Smooth muscle cell (in vitro differentiated cells): ENCODE results near the gene SLC8A2. TPM values are rescaled to one million over a fixed set of nuclear protein-coding genes. Genes with fewer than 3 reads are reported as not detected.
"Not testable (repeated sequence)": the region's sequence is repeated elsewhere in the genome, so short reads cannot be mapped to it uniquely, and the experiment has no call there.

Source experiments
- DNase-seq: peaks from one replicate; lab custom pipeline; 2025; ENCODE audit not compliant: unreplicated experiment; lab: John Stamatoyannopoulos, UW
- H2AFZ ChIP-seq: fragments of 200-600 bp; sonication (generic); 2 replicates; pipeline ENCODE4 v1.6.0; 2016; ENCODE audit warnings: antibody characterized with exemption, low read depth, mild to moderate bottlenecking
- H3F3A ChIP-seq: fragments of 200-600 bp; sonication (generic); 2 replicates; pipeline ENCODE4 v1.6.0; 2017; ENCODE audit warnings: antibody characterized with exemption, low read depth
- H3K27ac ChIP-seq: fragments of 200-600 bp; sonication (generic); 2 replicates; pipeline ENCODE4 v1.5.1; 2016; ENCODE audit warnings: low read depth, mild to moderate bottlenecking
- H3K27me3 ChIP-seq: fragments of 200-600 bp; sonication (generic); 2 replicates; pipeline ENCODE4 v1.6.1; 2016; ENCODE audit warnings: low read depth, mild to moderate bottlenecking
- H3K36me3 ChIP-seq: fragments of 200-600 bp; sonication (generic); 2 replicates; pipeline ENCODE4 v1.5.1; 2016; ENCODE audit warnings: low read depth
- H3K4me1 ChIP-seq: fragments of 200-600 bp; sonication (generic); 2 replicates; pipeline ENCODE4 v1.5.1; 2016; ENCODE audit warnings: low read depth
- H3K4me2 ChIP-seq: fragments of 200-600 bp; sonication (generic); 2 replicates; pipeline ENCODE4 v1.6.0; 2016; ENCODE audit warnings: mild to moderate bottlenecking
- H3K4me3 ChIP-seq: fragments of 200-600 bp; sonication (generic); 2 replicates; pipeline ENCODE4 v1.5.1; 2016; ENCODE audit warnings: mild to moderate bottlenecking
- H3K79me2 ChIP-seq: fragments of 200-600 bp; sonication (generic); 2 replicates; pipeline ENCODE4 v1.6.0; 2016; ENCODE audit warnings: low read depth, mild to moderate bottlenecking
- H3K9ac ChIP-seq: fragments of 200-600 bp; sonication (generic); 2 replicates; pipeline ENCODE4 v1.6.0; 2016; ENCODE audit warnings: low read depth
- H3K9me3 ChIP-seq: fragments of 200-600 bp; sonication (generic); replicated peaks from 2 replicates; pipeline ENCODE4 v1.5.1; 2016; ENCODE audit warnings: low read depth
- H4K20me1 ChIP-seq: fragments of 200-600 bp; sonication (generic); 2 replicates; pipeline ENCODE4 v1.6.0; 2016; ENCODE audit warnings: low read depth
- WGBS: methylation state at CpG from one replicate; pipeline ENCODE4 v1.1.7; 2016; ENCODE audit warnings: low lambda C conversion rate; 5-methylcytosine and 5-hydroxymethylcytosine counted together
- polyA plus RNA-seq: library from polyadenylated mRNA; unstranded; fragments of >200 nt; fragmentation: Nextera tagmentation; extraction: Ambion mirVana; gene quantifications from 2 replicates; pipeline ENCODE4 v1.2.1, GENCODE V29; 2016
- total RNA-seq: library from RNA; depleted of rRNA; stranded (reverse); fragments of >200 nt; gene quantifications from 2 replicates; pipeline ENCODE4 v1.2.3, GENCODE V29; 2014
- TF ChIP-seq, protein P1 (sequence below): fragments of 200-600 bp; sonication (generic); IDR thresholded peaks from 2 replicates; pipeline ENCODE4 v1.5.1; 2017; ENCODE audit warnings: borderline replicate concordance, mild to moderate bottlenecking, antibody characterized with exemption; ENCODE audit not compliant: insufficient read depth, poor library complexity, severe bottlenecking

Gene SLC8A2
- total and polyA plus RNA-seq, 2 experiments from 2014 or later = 0.22 to 0.62 TPM

DNA sequence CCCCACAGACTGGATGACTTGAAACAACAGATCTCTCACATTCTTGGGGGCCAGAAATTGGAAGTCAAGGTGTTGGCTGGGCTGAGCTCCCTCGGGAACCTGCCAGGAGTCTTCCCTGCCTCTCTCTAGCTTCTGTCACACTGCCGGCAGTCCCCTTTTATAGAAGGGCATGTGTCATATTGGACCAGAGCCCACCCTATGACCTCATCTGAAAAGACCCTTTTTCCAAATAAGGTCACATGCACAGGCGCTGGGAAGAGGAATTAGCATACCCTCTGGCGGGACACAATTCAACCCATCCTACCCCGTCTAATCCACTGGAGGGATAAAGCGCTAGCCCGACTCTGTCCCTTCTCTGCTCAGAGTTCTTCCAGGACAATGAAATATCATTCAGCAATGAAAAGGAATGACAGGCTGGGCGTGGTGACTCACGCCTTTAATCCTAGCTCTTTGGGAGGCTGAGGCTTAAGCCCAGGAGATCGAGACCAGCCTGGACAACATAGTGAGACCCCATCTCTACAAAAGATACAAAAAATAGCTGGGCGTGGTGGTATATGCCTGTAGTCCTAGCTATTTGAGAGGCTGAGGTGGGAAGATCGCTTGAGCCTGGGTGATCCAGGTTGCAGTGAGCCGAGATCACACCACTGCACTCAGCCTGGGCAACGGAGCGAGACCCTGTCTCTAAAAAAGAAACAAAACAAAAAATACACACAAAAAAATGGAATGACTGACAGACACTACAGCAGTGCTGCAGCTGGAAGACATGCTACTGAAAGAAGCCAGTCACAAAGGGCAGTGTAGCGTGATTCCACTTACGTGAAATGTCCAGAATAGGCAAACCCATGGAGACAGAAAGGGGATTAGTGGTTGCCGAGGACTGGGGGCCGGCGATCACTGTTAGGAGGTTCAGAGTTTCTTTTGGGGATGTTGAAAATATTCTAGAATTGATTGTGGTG is 80.9 kb downstream of the SLC8A2 start:
- H3F3A ChIP-seq = no peaks in the 10 kb centered on the region
- no peaks in the 10 kb centered on the region for H3K36me3 ChIP-seq
- 90% methylated on average over 20 of the region's 20 CpGs for WGBS
- no peak for DNase-seq
- H4K20me1 ChIP-seq = no peaks in the 10 kb centered on the region
- no peak overlapping the region for H2AFZ ChIP-seq
- no peak overlapping the region for H3K4me2 ChIP-seq
- no peaks in the 10 kb centered on the region for H3K79me2 ChIP-seq
- H3K9ac ChIP-seq = no peak overlapping the region
- H3K27me3 ChIP-seq = no peaks in the 10 kb centered on the region
- no peaks in the 10 kb centered on the region for H3K4me1 ChIP-seq
- H3K9me3 ChIP-seq = no peaks in the 10 kb centered on the region
- H3K27ac ChIP-seq = no peak overlapping the region
- TF ChIP-seq, protein P1, sequence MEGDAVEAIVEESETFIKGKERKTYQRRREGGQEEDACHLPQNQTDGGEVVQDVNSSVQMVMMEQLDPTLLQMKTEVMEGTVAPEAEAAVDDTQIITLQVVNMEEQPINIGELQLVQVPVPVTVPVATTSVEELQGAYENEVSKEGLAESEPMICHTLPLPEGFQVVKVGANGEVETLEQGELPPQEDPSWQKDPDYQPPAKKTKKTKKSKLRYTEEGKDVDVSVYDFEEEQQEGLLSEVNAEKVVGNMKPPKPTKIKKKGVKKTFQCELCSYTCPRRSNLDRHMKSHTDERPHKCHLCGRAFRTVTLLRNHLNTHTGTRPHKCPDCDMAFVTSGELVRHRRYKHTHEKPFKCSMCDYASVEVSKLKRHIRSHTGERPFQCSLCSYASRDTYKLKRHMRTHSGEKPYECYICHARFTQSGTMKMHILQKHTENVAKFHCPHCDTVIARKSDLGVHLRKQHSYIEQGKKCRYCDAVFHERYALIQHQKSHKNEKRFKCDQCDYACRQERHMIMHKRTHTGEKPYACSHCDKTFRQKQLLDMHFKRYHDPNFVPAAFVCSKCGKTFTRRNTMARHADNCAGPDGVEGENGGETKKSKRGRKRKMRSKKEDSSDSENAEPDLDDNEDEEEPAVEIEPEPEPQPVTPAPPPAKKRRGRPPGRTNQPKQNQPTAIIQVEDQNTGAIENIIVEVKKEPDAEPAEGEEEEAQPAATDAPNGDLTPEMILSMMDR = no peak
- no peak overlapping the region for H3K4me3 ChIP-seq

- Histone ChIP-seq H3F3A (no peaks in the 10 kb centered on the region), H3K4me2 (no peak overlapping the region), H3K4me3 (no peak overlapping the region), H3K36me3 (no peaks in the 10 kb centered on the region), H3K27me3 (no peaks in the 10 kb centered on the region), H3K27ac (no peak overlapping the region), H3K9me3 (no peaks in the 10 kb centered on the region), H3K4me1 (no peaks in the 10 kb centered on the region), H3K79me2 (no peaks in the 10 kb centered on the region), H2AFZ (no peak overlapping the region), H4K20me1 (no peaks in the 10 kb centered on the region), H3K9ac (no peak overlapping the region)
- WGBS = 80% methylated on average over 9 of the region's 9 CpGs
- TF ChIP-seq, protein P1 = no peak
- no peak for DNase-seq
These were observed 82.5 kb downstream of the SLC8A2 start for GRCh38 chr19:47389150-47389556.

GRCh38 chr19:47388721-47389120 is 83.0 kb downstream of the SLC8A2 start:
- not testable (repeated sequence) for DNase-seq
- WGBS = 98% methylated on average over 5 of the region's 5 CpGs

GRCh38 chr19:47387623-47388022 is 84.1 kb downstream of the SLC8A2 start:
- H3K79me2 ChIP-seq, H3K4me1 ChIP-seq, H3K9me3 ChIP-seq, H2AFZ ChIP-seq, H3K27ac ChIP-seq, H3K9ac ChIP-seq, H3K27me3 ChIP-seq, H3K36me3 ChIP-seq, H3K4me3 ChIP-seq, H3K4me2 ChIP-seq, H4K20me1 ChIP-seq, H3F3A ChIP-seq, DNase-seq: not testable (repeated sequence)
- 94% methylated on average over 3 of the region's 3 CpGs for WGBS

More at GRCh38 chr19:47388721-47389120, 83.0 kb downstream of the SLC8A2 start:
- H3F3A ChIP-seq, H3K79me2 ChIP-seq, H3K36me3 ChIP-seq, H3K27me3 ChIP-seq, H3K4me1 ChIP-seq, H3K4me3 ChIP-seq, H3K9ac ChIP-seq, H3K27ac ChIP-seq, H3K9me3 ChIP-seq, H4K20me1 ChIP-seq, H2AFZ ChIP-seq, H3K4me2 ChIP-seq: not testable (repeated sequence)

- WGBS = 95% methylated on average over 12 of the region's 12 CpGs
- not testable (repeated sequence) for H3K4me1 ChIP-seq
These were observed 85.1 kb downstream of the SLC8A2 start for GRCh38 chr19:47386582-47386981.

DNA sequence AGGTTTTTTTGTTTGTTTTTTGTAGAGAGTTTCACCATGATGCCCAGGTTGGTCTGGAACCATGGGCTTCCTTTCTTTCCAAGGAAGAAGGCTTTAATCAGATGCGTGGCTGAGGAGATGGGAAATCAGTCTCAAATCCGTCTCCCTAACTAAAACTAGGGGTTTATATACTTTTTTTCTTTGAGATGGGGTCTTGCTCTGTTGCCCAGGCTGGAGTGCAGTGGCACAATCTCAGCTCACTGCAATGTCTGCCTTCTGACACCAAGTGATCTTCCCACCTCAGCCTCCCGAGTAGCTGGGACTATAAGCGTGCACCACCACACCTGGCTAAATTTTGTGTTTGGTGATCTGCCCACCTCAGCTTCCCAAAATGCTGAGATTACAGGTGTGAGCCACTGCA is 87.2 kb downstream of the SLC8A2 start:
- not testable (repeated sequence) for H2AFZ ChIP-seq, H3K9ac ChIP-seq, H4K20me1 ChIP-seq, DNase-seq, H3K4me1 ChIP-seq, H3K4me2 ChIP-seq, H3K27ac ChIP-seq, H3K79me2 ChIP-seq, H3K36me3 ChIP-seq, H3K4me3 ChIP-seq, H3K9me3 ChIP-seq, H3F3A ChIP-seq, H3K27me3 ChIP-seq
- WGBS = 95% methylated on average over 4 of the region's 4 CpGs

More at GRCh38 chr19:47386582-47386981, 85.1 kb downstream of the SLC8A2 start:
- not testable (repeated sequence) for H3F3A ChIP-seq, DNase-seq, H3K4me3 ChIP-seq, H3K9me3 ChIP-seq, H2AFZ ChIP-seq, H3K79me2 ChIP-seq, H3K9ac ChIP-seq, H4K20me1 ChIP-seq, H3K4me2 ChIP-seq, H3K27ac ChIP-seq, H3K36me3 ChIP-seq, H3K27me3 ChIP-seq

- not testable (repeated sequence) for H3F3A ChIP-seq, H3K4me3 ChIP-seq, DNase-seq, H3K27ac ChIP-seq, H3K79me2 ChIP-seq, H3K36me3 ChIP-seq, H3K4me2 ChIP-seq, H4K20me1 ChIP-seq, H3K9me3 ChIP-seq, H2AFZ ChIP-seq, H3K9ac ChIP-seq, H3K27me3 ChIP-seq, H3K4me1 ChIP-seq
- 96% methylated on average over 5 of the region's 5 CpGs for WGBS
These were observed 87.8 kb downstream of the SLC8A2 start for GRCh38 chr19:47383890-47384289.
